Measurements from ENCODE around the gene FXYD7.
"Not testable (repeated sequence)": the region's sequence is repeated elsewhere in the genome, so short reads cannot be mapped to it uniquely, and the experiment has no call there.

Gene FXYD7

GRCh38 chr19:35146746-35147459 is 3.8 kb downstream of the FXYD7 start:
- no peak for DNase-seq

DNA sequence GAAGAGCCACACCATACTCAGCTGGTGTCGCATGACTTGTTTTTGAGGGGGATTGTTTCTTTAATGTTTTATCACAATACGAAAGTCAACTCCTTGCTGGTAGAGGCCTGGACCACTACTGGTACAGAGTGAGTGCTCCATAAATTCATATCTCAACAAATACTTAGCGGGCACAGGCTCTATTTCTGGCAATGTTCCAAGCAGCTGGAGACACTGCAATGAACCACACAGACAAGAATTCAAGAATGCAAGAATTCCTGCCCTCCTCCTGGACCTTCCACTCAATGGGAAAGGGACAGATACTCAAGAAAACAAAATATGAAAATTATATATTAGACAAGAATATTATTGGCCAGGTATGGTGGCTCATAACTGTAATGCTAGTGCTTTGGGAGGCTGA is 6.4 kb downstream of the FXYD7 start:
- no peak for DNase-seq

GRCh38 chr19:35150445-35150844 is 7.4 kb downstream of the FXYD7 start:
- no peak for DNase-seq

DNA sequence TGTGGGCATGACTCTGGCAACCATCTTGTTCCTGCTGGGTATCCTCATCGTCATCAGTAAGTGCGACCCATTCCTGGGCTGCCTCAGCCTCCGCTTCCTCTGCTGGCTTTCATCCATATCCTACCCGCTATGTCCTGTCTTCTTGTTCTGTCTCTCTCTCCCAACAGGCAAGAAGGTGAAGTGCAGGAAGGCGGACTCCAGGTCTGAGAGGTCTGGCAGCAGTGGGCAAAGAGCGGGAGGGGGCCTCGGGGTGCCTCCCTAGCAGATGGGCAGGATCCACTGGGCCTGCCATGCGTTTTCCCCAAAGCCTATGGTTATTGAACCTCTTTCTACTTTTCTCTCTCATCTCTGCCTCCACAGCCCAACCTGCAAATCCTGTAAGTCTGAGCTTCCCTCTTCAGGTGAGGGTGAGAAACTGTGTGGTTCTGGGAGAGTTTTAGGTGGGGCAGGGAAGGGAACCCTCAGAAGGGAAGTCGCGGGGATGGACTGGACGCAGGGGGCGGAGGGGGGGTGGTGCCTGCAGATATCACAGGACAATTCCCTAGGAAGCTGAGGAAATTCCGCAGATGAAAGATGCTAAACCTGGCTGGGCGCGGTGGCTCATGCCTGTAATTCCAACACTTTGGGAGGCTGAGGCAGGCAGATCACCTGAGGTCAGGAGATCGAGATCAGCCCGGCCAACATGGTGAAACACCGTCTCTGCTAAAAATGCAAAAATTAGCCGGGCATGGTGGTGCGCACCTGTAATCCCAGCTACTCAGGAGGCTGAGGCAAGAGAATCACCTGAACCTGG is 8.4 kb downstream of the FXYD7 start:
- DNase-seq = no peak

- not testable (repeated sequence) for DNase-seq
These were observed 10.1 kb downstream of the FXYD7 start for GRCh38 chr19:35153129-35153522.

- peak; percentile 75 for DNase-seq
These were observed 10.9 kb downstream of the FXYD7 start for GRCh38 chr19:35153701-35154524.

DNA sequence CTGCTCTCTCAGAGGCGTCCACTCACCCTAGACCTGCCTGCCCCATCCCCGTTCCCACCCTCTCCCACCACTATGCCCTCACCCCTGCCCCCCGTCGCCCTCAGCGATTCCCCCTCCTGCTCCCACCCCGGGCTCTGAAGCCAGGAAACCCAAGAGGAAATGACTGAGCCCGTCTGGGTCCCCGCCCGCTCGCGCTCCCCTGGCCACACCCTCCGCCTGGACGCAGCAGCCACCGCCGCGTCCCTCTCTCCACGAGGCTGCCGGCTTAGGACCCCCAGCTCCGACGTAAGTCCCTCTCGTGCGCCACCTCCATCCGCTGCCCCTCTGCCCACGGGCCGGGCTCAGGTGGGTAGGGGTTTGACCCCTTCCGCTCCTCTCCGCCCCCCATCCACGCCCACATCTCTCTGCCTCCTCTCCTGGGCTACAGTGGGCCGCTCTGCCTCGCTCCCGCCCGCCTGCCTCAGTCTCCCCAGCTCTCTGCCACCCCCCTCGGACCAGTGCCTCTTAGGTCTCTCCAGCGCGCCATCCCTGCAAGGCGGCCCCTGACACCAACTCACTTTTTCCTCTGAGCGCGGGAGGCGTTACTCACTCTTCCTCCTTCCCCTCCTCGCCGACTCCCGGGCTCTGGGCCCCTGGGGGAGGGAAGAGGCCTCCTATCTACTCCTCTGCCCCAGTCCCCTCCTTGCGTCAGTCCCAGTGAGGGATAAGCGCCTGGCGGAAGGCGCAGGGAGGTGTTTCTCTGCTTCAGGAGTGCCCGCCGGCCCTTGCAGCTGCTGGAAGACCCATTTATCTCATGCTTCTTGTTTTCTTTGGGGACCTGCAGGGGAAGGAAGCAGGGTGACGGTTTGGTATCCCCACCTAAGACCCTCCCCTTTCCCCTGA is 11.7 kb downstream of the FXYD7 start, which contains the start of gene FXYD5:
FXYD5 (plus strand) TSS at position 211 of the 882 bp plus-strand sequence. CDS start 816 bp downstream, outside the sequence.
- peak; percentile 84 to 87 for DNase-seq

- DNase-seq = peak in 1 of 2 experiments; percentile 8
These were observed 12.4 kb downstream of the FXYD7 start for GRCh38 chr19:35155441-35155840.

DNA sequence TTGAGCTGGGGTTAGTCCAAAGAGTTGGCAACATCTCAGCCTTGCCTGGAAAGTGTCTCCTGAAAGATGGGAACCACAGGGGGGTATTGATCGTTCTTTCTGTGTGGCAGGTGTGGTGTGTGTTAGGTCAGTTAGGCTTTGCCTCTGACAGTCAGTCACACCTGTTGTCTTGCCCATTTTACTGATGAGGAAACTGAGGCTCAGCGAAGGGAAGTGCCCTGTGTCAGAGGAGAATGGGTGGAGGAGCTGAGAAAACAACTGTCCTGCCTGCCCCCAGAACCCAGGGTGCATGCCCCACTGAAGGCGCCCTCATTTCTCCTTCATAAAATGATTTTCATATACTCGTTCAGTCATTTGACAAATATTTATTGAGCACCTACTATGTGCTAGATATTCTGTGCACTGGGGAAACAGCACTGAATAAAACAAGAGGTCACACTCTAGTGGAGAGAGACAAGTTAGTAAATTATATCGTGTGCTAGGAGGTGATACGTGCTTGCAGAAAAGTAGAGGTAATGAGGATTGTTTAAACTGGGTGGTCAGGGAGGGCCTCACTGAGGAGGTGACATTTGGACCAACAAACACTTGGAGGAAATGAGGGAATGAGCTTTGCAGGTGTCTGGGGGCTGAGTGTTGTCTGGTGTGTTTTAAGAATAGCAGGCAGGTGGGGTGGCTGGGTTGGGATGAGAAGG is 13.1 kb downstream of the FXYD7 start:
- DNase-seq = no peak

DNA sequence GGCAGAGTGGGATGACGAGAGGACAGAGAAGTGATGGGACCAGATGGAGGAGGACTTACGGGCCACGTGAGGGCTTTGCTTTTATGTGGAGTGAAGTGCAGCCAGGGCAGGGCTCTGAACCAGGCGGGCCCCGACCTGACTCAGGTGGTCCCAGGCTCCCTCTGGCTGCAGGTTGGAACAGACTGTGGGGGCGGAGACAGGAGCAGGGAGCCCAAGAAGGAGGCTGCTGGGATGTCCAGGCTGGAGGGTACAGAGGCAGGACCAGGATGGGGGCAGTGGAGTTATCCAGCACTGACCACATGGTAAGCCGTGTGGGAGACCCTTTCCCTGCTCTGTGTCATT is 13.6 kb downstream of the FXYD7 start:
- DNase-seq = no peak

DNA sequence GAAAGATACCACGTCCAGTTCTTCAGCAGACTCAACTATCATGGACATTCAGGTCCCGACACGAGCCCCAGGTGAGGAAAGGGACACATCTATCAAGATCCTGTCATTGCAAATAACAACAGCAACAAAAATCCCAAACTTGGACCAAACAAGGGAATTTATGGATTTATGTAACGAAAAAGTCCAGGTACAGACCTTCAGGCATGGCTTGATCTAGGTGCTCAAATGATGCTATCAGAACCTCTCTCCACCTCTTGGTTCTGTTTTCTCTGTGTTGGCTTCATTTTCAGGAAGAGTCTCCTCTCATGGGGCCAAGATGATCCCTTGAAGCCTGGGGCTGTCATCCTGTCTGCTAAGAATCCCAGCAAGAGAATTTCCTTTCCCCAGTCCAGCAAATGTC is 14.4 kb downstream of the FXYD7 start:
- DNase-seq = no peak

- no peak for DNase-seq
These were observed 16.6 kb downstream of the FXYD7 start for GRCh38 chr19:35159606-35160005.

DNA sequence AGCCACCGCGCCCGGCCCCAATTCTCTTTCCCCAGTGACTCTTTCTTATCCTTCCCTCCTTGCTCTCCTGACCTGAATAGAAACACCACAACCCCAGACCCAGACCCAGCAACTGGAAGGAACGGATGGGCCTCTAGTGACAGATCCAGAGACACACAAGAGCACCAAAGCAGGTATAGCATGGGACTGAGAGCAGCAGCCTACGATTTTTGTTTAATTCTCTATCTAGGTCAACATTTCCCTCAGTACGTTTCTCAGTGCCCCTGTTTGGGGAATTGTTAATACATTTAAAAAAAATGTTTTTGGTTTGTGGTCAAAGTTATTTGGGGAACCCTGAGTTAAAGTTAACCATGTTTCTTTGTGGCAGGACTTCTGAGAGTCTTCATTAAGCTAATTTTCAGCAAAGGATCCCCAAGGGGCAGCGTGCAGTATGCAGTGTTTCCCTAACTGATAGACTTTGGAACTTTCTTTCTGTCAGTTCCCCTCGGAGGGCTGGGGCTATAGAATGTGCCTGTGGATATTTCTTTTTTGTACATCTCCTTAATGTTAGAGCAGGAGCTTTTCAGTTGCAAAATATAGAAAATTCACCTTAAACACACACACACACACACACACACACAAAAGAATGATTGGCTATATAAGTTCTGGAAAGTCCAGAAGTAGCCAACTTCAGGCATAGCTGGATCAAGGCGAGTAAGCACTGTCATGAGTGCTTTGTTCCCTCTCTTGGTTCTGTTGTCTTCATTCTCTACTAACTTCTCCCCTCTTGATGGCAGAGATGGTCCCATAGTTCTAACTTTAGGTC is 17.8 kb downstream of the FXYD7 start:
- DNase-seq = no peak

GRCh38 chr19:35161434-35161743 is 18.3 kb downstream of the FXYD7 start:
- no peak for DNase-seq

DNA sequence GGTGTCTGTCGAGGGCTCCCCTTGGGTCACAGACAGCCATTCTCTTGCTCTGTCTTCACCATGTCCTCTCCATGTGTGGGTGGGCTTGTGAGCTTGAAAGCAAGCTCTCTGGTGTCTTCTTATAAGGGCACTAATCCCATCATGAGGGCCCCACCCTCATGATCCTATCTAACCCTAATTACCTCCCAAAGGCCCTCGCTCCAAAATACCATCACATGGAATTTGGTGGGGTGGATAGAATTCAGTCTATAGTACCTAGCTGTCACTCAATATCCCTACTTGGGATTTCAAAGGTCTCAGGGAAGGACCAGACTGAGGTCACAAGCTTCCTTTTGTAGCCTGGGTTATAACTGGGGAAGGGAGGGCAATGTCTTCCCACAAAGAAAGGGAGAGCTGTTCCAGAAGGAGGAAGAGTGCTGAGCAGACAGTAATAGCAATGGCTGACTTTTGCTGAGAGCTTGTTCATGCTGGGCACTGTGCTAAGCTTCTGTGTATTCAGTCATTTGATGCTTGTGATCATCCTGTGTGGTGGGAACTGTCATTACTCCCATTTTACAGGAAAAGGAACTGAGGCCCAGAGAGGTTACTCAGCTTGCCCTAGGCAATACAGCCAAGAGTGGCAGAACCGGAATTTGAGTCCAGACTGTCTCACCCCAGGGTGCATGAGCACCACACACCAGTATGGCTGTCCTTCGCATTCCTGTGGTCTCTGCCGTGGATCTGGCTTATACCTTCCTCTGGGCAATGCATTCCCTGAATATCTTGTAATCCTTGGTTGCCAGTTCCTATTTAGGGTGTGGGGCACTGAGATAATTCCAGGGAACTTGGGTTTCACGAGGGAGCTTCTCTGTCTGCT is 19.6 kb downstream of the FXYD7 start:
- DNase-seq = no peak

- no peak for DNase-seq
These were observed 21.4 kb downstream of the FXYD7 start for GRCh38 chr19:35164418-35164817.

DNA sequence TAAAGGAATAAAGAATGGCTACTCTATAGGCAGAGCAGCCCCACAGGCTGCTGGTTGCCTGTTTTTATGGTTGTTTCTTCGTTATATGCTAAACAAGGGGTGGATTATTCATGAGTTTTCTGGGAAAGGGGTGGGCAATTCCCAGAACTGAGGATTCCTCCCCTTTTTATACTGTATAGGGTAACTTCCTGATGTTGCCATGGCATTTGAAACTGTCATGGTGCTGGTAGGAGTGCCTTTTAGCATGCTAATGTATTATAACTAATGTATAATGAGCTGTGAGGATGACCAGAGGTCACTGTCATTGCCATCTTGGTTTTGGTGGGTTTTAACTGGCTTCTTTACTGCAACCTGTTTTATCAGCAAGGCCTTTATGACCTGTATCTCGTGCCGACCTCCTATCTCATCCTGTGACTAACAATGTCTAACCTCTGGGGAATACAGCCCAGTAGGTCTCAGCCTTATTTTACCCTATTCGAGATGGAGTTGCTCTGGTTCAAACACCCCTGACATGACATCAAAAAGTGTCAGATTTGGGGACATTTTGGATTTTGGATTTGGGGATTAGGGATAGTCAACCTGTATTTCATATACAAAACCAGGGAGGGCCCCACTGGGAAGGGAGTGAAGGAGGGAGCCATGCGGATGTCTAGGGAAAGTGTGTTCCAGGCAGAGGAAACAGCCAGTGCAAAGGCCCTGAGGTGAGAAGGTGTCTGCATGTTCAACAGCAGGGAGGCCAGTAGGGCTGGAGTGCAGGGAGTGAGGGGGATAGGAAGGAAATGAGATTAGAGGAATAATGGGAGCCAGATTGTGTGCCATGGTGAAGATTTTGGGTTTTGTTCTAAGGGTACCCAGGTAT is 22.4 kb downstream of the FXYD7 start:
- no peak for DNase-seq

DNA sequence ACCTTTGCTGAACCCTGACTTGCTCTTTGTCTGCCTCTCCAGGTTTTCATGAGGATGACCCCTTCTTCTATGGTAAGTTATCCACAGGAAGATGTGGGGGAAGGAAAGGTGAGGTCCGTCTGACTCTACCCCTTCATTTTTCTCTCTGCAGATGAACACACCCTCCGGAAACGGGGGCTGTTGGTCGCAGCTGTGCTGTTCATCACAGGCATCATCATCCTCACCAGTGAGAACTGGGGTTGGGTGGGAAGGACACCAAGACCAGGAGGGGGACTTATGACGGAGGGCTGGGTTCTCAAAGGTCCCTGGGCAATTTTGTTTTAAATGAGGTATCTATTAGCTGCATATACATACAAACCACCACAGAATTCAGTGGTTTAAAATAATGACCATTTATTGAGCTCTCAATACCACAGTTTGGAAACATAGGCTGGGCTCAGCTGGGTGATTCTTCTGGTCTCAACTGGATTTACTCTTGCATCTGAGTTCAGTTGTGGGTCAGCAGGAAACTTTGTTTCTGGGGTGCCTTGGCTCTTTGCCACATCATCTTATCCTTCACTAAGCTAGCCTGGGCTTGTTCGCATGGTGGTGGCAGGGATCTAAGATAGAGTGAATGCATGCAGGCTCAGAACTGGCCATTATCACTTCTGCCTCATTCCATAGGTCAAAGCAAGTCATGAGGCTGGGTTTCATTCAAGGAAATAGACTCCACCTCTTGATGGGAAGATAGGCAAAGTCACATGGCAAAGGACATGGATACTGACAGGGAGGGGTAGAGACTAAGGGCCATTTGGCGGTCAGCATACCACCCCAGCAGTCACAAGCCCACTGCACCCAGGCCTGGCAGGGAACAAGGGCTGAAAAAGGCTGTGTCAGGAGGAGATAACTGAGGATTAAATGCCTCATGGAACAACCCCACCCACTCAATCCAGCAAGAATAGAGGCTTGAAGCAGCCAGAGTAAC is 23.3 kb downstream of the FXYD7 start:
- DNase-seq = no peak
